NCI-H2196 (cell line): ENCODE data around the gene B4GALT5.

Experiments
- DNase-seq: peaks from one replicate; lab custom pipeline; 2025; ENCODE audit not compliant: unreplicated experiment; lab: John Stamatoyannopoulos, UW

The B4GALT5 gene

GRCh38 chr20:49701916-49702315, 11.8 kb downstream of the B4GALT5 start:
- DNase-seq, result no peak

- DNase-seq, result peak; percentile 46
Observed at GRCh38 chr20:49701241-49701790, 12.4 kb downstream of the B4GALT5 start.

GRCh38 chr20:49700411-49701185, 13.1 kb downstream of the B4GALT5 start:
- peak; percentile 32 for DNase-seq

DNA sequence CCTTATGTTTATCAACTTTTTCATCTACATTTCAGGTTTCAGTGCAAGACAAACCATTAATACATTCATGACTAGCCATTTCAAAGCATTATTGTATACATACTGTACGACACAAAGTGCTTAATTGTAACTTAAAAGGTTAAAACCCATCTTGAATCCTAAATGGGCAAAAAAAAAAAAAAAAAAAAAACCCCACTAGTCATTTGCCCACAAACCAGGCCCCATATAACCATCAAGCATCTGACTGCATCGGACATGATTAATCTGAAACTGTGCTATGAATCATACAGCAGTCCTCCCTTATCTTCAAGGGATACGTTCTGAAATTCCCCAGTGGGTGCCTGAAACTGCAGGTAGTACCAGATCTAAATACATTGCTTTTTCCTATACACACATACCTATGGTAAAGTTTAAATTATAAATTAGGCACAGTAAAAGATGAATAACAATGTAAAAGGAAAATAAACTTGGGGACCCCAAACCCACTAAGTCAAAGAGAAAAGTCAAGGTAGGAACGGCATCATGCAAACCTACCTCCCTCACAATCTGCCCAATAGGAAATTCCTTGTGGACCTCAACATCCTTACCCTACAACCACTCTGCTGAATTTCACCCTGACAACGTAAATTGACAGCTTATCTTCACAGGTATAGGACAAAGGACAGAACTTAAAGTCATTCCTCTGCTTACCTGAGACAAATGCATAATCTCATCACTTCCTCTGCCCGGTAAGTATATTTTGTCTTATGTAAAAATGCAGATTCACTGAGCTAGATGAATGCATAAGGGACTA, 14.3 kb downstream of the B4GALT5 start:
- DNase-seq, result no peak

DNA sequence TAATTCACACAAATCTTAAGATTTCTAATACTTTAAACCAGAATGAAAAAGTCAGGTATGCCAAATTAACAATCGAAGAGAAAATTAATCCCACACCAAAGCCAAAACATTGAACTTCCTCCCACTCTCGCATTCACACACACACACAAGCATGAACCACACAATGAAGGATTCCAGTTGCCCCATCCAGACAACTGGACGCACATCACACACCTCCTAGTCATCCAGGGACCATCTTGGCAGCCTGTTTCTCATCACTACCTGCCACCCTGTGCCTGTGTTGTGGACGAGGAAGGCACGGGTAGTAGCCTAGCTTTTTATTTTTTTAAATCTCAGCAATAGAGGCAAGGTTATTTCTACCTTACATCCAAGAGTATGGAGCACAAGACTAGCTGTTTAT, 15.2 kb downstream of the B4GALT5 start:
- no peak for DNase-seq

- peak; percentile 46 for DNase-seq
Observed at GRCh38 chr20:49697071-49697470, 16.6 kb downstream of the B4GALT5 start.

- no peak for DNase-seq
Observed at GRCh38 chr20:49696594-49696993, 17.1 kb downstream of the B4GALT5 start.

- no peak for DNase-seq
Observed at GRCh38 chr20:49695830-49696229, 17.8 kb downstream of the B4GALT5 start.

- no peak for DNase-seq
Observed at GRCh38 chr20:49694450-49695071, 19.1 kb downstream of the B4GALT5 start.

DNA sequence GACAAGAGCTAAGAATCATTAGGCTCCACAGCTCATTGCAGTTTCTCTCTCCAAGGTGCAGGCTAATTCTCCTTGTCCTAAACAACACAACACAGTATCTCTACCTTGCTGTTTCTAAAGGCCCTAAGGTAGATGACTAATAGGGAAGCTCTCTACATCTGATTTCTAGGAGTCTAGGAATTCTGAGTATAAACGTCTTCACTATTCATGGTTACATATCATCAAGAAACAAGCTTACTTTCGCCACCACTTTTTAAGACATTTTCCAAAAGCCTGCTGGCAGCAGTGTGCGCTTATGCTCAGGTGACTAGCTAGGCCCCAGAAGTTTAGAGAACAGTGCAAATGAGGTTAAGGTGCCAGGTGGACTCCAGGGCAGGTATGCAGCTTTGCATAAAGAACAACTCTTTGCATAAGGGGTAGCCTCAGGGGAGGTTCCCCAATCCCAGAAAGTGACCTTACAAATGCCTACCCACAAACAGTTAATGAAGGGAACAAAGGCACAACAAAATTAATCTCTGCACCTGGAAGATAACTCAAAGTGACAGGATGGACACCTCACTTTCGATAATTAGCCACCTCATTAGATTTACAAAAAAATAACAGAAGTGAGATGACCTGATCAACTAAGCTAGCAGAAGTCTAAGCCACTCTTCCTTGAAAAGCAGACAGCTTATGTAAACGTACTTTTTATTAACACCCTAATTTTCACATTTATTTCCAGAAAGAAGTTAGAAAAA, 20.1 kb downstream of the B4GALT5 start:
- DNase-seq, result no peak

- DNase-seq, result no peak
Observed at GRCh38 chr20:49692941-49693340, 20.7 kb downstream of the B4GALT5 start.

DNA sequence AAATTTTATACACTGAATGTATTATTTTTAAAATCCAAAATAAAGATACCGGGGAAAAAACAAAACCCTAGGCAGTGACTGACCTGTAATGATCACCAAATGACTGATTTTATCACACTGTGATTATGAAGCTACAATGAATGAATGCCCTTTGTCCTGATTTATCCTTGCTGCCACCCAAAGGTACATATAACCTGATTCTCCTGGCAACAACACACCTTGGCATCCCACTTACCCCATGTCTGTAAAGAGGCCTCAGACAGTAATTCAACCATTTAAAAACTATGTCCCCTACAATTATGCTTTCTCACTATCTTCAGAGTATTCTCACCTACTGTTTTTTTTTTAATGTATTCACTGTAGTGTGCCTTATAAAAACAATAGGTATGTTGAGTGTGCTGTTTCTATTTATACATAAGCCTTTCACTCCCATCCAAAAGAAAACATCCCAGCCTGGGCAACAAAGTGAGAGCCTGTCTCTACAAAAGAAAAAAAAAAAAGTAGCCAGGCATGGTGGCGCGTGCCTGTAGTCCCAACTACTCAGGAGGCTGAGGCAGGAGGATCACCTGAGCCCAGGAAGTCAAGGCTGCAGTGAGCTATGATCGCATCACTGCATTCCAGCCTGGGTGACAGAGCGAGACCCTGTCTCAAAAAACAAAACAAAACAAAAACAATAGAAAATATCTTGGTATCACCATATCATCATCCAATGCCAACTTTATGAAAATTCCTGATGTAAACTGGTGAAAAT, 21.7 kb downstream of the B4GALT5 start:
- DNase-seq, result no peak

GRCh38 chr20:49690899-49691620, 22.6 kb downstream of the B4GALT5 start:
- DNase-seq, result no peak

GRCh38 chr20:49687595-49688567, 25.8 kb downstream of the B4GALT5 start:
- no peak for DNase-seq

GRCh38 chr20:49685809-49686208, 27.9 kb downstream of the B4GALT5 start:
- no peak for DNase-seq

DNA sequence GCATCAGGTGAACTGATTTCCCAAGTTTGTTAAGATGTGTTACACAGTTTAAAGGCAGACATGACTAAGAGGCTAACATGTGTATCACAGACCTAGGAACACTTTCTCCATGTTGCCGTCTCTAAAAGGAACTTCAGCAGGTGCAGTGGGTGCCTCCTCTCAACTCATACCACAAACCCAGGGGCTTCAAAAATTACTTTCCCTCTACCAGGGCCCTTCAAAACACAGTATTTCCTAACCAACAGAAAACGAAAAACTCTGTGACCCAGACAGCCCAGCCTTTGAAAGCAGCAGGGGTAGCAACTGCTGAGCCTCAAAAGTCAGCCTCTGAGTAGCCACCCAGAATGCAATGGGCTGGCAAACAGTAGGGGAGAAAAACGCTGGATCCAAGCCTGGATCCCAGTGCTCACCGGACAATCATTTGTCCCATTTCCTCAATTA, 28.5 kb downstream of the B4GALT5 start:
- no peak for DNase-seq

DNA sequence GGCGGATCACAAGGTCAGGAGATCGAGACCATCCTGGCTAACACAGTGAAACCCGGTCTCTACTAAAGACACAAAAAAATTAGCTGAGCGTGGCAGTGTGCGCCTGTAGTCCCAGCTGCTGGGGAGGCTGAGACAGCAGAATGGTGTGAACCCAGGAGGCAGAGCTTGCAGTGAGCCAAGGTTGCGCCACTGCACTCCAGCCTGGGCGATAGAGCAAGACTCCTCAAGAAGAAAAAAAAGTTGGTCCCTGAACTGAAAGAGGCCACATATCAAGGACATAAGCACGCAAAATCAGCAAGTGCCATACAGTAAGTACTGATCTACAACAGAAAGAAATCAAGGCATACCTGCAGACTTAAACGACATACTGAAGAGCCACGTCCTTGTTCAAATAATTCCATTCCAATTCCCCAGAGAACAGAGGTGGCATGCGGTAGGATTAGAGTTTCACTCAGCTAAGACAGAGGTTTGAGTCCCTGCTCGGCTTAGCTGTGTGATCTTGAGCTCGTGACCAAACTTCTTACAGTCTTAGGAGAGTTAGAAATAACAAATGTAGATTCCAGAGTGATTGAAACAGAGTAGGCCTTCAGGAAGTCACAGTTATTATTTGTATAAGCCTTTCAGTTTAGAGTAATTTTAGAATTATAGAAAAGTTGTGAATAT, 29.2 kb downstream of the B4GALT5 start:
- DNase-seq, result no peak

DNA sequence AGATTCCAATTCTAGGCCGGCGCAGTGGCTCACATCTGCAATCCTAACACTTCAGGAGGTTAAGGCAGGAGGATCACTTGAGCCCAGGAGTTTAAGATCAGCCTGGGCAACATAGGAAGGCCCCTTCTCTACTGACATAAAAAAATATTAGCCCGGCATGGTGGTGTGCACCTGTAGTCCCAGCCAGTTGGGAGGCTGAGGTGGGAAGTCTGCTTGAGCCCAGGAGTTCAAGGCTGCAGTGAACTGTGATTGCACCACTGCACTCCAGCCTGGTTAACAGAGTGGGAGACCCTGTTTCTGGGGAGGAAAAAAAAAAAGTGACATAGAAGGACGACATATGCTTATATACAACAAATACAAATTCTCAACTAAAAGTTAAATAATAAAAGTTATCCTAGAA, 30.9 kb downstream of the B4GALT5 start:
- no peak for DNase-seq
